ENCODE data around the gene FBXO41. TPM values are rescaled to one million over a fixed set of nuclear protein-coding genes. Genes with fewer than 3 reads are reported as not detected.

FBXO41 gene
- total RNA-seq, 4 donors from 2014 or later: 0.84 to 13.9 (median 4.4) TPM

- no peaks in the 10 kb centered on the region for H3K36me3 ChIP-seq
- H3K9me3 ChIP-seq: no peaks in the 10 kb centered on the region
- peaks cover 0 to 5% of the 10 kb centered on the region in 2 donors for H3K27me3 ChIP-seq
- no peak for DNase-seq (ENCODE audit: low spot score in 2 of 2)
- no peak overlapping the region for H3K27ac ChIP-seq
- H3K4me1 ChIP-seq: peaks cover 0 to 35% (median 15%) of the 10 kb centered on the region in 4 donors
- H3K4me3 ChIP-seq: no peak overlapping the region
- WGBS, 2 donors: 92 to 96% methylated on average over 6 of the region's 6 CpGs
- no peak for TF ChIP-seq POLR2A (IDR thresholded peaks at IDR 0.05)
- no peak for TF ChIP-seq EP300 (IDR thresholded peaks at IDR 0.05)
- no peak for TF ChIP-seq CTCF (IDR thresholded peaks at IDR 0.05)
Measured at GRCh38 chr2:73210696-73211095, 73.6 kb downstream of the FBXO41 start.

GRCh38 chr2:73210019-73210418, 74.3 kb downstream of the FBXO41 start:
- 76 to 81% methylated on average over 4 of the region's 4 CpGs for WGBS, 2 donors

GRCh38 chr2:73208258-73208657, 76.0 kb downstream of the FBXO41 start:
- peaks cover 0 to 26% of the 10 kb centered on the region in 2 donors for H3K27me3 ChIP-seq
- DNase-seq (ENCODE audit: low spot score in 2 of 2): no peak
- H3K4me3 ChIP-seq: no peak overlapping the region
- no peak for TF ChIP-seq CTCF (IDR thresholded peaks at IDR 0.05)
- no peak for TF ChIP-seq EP300 (IDR thresholded peaks at IDR 0.05)
- TF ChIP-seq POLR2A (IDR thresholded peaks at IDR 0.05): no peak
- 73 to 85% methylated on average over 2 to 3 of the region's 3 CpGs for WGBS, 2 donors
- peaks cover 0 to 17% (median 9%) of the 10 kb centered on the region in 4 donors for H3K4me1 ChIP-seq
- H3K36me3 ChIP-seq: no peaks in the 10 kb centered on the region
- no peak overlapping the region for H3K27ac ChIP-seq
- H3K9me3 ChIP-seq: no peaks in the 10 kb centered on the region

More at GRCh38 chr2:73210019-73210418, 74.3 kb downstream of the FBXO41 start:
- H3K36me3 ChIP-seq: no peaks in the 10 kb centered on the region
- DNase-seq (ENCODE audit: low spot score in 2 of 2): no peak
- peaks cover 0 to 12% of the 10 kb centered on the region in 2 donors for H3K27me3 ChIP-seq
- no peak for TF ChIP-seq POLR2A (IDR thresholded peaks at IDR 0.05)
- no peak for TF ChIP-seq CTCF (IDR thresholded peaks at IDR 0.05)
- TF ChIP-seq EP300 (IDR thresholded peaks at IDR 0.05): no peak
- H3K9me3 ChIP-seq: no peaks in the 10 kb centered on the region
- H3K4me1 ChIP-seq: peaks cover 0 to 28% (median 13%) of the 10 kb centered on the region in 4 donors
- H3K4me3 ChIP-seq: no peak overlapping the region
- no peak overlapping the region for H3K27ac ChIP-seq

- Histone ChIP-seq H3K27ac (no peak overlapping the region), H3K27me3 (peaks cover 3 to 53% of the 10 kb centered on the region in 2 donors), H3K4me3 (no peak overlapping the region), H3K4me1 (peaks cover 0 to 17% (median 4%) of the 10 kb centered on the region in 4 donors), H3K36me3 (no peaks in the 10 kb centered on the region), H3K9me3 (no peaks in the 10 kb centered on the region)
- WGBS, 2 donors: 84 to 87% methylated on average over 6 of the region's 6 CpGs
- no peak for DNase-seq (ENCODE audit: low spot score in 2 of 2)
- no peak for TF ChIP-seq POLR2A (IDR thresholded peaks at IDR 0.05)
- TF ChIP-seq CTCF (IDR thresholded peaks at IDR 0.05): no peak
- TF ChIP-seq EP300 (IDR thresholded peaks at IDR 0.05): no peak
Measured at GRCh38 chr2:73205611-73206010, 78.7 kb downstream of the FBXO41 start.

Small RNA genes within 50 kb of the gene (small RNA-seq; reads per million reads assigned to genes)
- not detected for gene RNU6-111P

Other genes with a start within 250 kb of the FBXO41 start
- gene SFXN5, start 212.8 kb downstream of the FBXO41 start, total RNA-seq: 10 to 100 TPM; 13.8 to 58.1 (median 21.7) TPM
- 10 to 100 TPM; 35.7 to 40.4 (median 39.4) TPM for gene RAB11FIP5, start 171.5 kb downstream of the FBXO41 start, total RNA-seq
- gene NOTO, start 81.9 kb downstream of the FBXO41 start, total RNA-seq: not detected
- gene SMYD5, start 70.2 kb downstream of the FBXO41 start, total RNA-seq: 10 to 100 TPM; 13.8 to 32.4 (median 18.7) TPM
- gene PRADC1, start 51.2 kb downstream of the FBXO41 start, total RNA-seq: 10 to 100 TPM; 14.4 to 31.5 (median 21.5) TPM
- gene CCT7, start 50.2 kb downstream of the FBXO41 start, total RNA-seq: 100 to 1,000 TPM; 194 to 245 (median 212) TPM
- gene EGR4, start 9.1 kb upstream of the FBXO41 start, total RNA-seq: not detected
- 10 to 100 TPM; 38.0 to 57.3 (median 49.8) TPM for gene ALMS1, start 101.4 kb upstream of the FBXO41 start, total RNA-seq

Data from tibial nerve (tissue), 4 donors.